ENCODE results near the gene SMARCB1. TPM values are rescaled to one million over a fixed set of nuclear protein-coding genes. Genes with fewer than 3 reads are reported as not detected.

Gene SMARCB1
- total and polyA plus RNA-seq, 2 donors from 2014 or later: 68.7 to 79.0 TPM

GRCh38 chr22:23844739-23845202 lies 58.0 kb downstream of the SMARCB1 start:
- H3K4me1 ChIP-seq (ENCODE audit: control insufficient read depth in 2 of 3, insufficient read depth in 2 of 3, low read depth in 1 of 3, low read length in 3 of 3): peaks cover 0 to 24% (median 0%) of the 10 kb centered on the region in 3 donors
- no peak overlapping the region for H3K27ac ChIP-seq (ENCODE audit: low read depth in 2 of 2, low read length in 2 of 2)
- H3K27me3 ChIP-seq (ENCODE audit: control insufficient read depth, insufficient read depth, low read length): no peaks in the 10 kb centered on the region
- no peak for FAIRE-seq
- H3K36me3 ChIP-seq (ENCODE audit: control insufficient read depth in 2 of 3, insufficient read depth in 3 of 3, low read length in 3 of 3): no peaks in the 10 kb centered on the region
- peak in 1 of 5 donors; percentile 76 for DNase-seq
- H3K9ac ChIP-seq (ENCODE audit: low read length in 3 of 3): no peak overlapping the region
- no peaks in the 10 kb centered on the region for H3K9me3 ChIP-seq (ENCODE audit: control insufficient read depth in 2 of 3, insufficient read depth in 1 of 3, low read length in 3 of 3)
- no peak overlapping the region for H3K4me3 ChIP-seq (ENCODE audit: low read length in 3 of 3)
- no peak for TF ChIP-seq CTCF (IDR thresholded peaks at IDR 0.05; ENCODE audit: borderline replicate concordance, extremely low read depth, insufficient read depth)
- intact Hi-C loops (cut with DNase I): loop anchor here (10.0 kb wide), 1 partner anchor 70 kb away; the partner anchor contains the start of gene MMP11

GRCh38 chr22:23845265-23846080 lies 58.7 kb downstream of the SMARCB1 start:
- intact Hi-C loops (cut with DNase I): loop anchor here (10.0 kb wide), 1 partner anchor 71 kb away; the partner anchor contains the start of gene MMP11
- DNase-seq (peak in 1 of 5 donors; percentile 66), FAIRE-seq (no peak)

GRCh38 chr22:23846081-23846469 lies 59.3 kb downstream of the SMARCB1 start:
- H3K36me3 ChIP-seq (ENCODE audit: control insufficient read depth in 2 of 3, insufficient read depth in 3 of 3, low read length in 3 of 3): no peaks in the 10 kb centered on the region
- H3K4me1 ChIP-seq (ENCODE audit: control insufficient read depth in 2 of 3, insufficient read depth in 2 of 3, low read depth in 1 of 3, low read length in 3 of 3): peaks cover 0 to 27% (median 0%) of the 10 kb centered on the region in 3 donors
- no peak overlapping the region for H3K27ac ChIP-seq (ENCODE audit: low read depth in 2 of 2, low read length in 2 of 2)
- H3K4me3 ChIP-seq (ENCODE audit: low read length in 3 of 3): no peak overlapping the region
- H3K9me3 ChIP-seq (ENCODE audit: control insufficient read depth in 2 of 3, insufficient read depth in 1 of 3, low read length in 3 of 3): no peaks in the 10 kb centered on the region
- DNase-seq: no peak
- intact Hi-C loops (cut with DNase I): loop anchor here (10.0 kb wide), 1 partner anchor 71 kb away; the partner anchor contains the start of gene MMP11
- no peaks in the 10 kb centered on the region for H3K27me3 ChIP-seq (ENCODE audit: control insufficient read depth, insufficient read depth, low read length)
- no peak for TF ChIP-seq CTCF (IDR thresholded peaks at IDR 0.05; ENCODE audit: borderline replicate concordance, extremely low read depth, insufficient read depth)
- no peak for FAIRE-seq
- H3K9ac ChIP-seq (ENCODE audit: low read length in 3 of 3): no peak overlapping the region

More at GRCh38 chr22:23845265-23846080, 58.7 kb downstream of the SMARCB1 start:
- Histone ChIP-seq H3K4me3 (ENCODE audit: low read length in 3 of 3) (no peak overlapping the region), H3K9ac (ENCODE audit: low read length in 3 of 3) (no peak overlapping the region), H3K9me3 (ENCODE audit: control insufficient read depth in 2 of 3, insufficient read depth in 1 of 3, low read length in 3 of 3) (no peaks in the 10 kb centered on the region), H3K27ac (ENCODE audit: low read depth in 2 of 2, low read length in 2 of 2) (no peak overlapping the region), H3K27me3 (ENCODE audit: control insufficient read depth, insufficient read depth, low read length) (no peaks in the 10 kb centered on the region), H3K36me3 (ENCODE audit: control insufficient read depth in 2 of 3, insufficient read depth in 3 of 3, low read length in 3 of 3) (no peaks in the 10 kb centered on the region), H3K4me1 (ENCODE audit: control insufficient read depth in 2 of 3, insufficient read depth in 2 of 3, low read depth in 1 of 3, low read length in 3 of 3) (peaks cover 0 to 27% (median 0%) of the 10 kb centered on the region in 3 donors)
- no peak for TF ChIP-seq CTCF (IDR thresholded peaks at IDR 0.05; ENCODE audit: borderline replicate concordance, extremely low read depth, insufficient read depth)
